ENCODE results near the gene OR13C5.

GRCh38 chr9:104572612-104573011 is 26.6 kb downstream of the OR13C5 start:
- no peak for TF ChIP-seq CTCF (IDR thresholded peaks at IDR 0.05; ENCODE audit: poor library complexity, severe bottlenecking)
- TF ChIP-seq RAD21 (conservative IDR thresholded peaks at IDR 0.05): no peak
- no peak for TF ChIP-seq EZH2 (IDR thresholded peaks at IDR 0.05; ENCODE audit: borderline replicate concordance, insufficient read depth, low read length, poor library complexity, severe bottlenecking)
- no peak for TF ChIP-seq TAF1 (IDR thresholded peaks at IDR 0.05; ENCODE audit: low read depth)

Measured in neural cell (in vitro differentiated cells).